Calu3 (cell line): ENCODE measurements around the gene PFN1. TPM values are rescaled to one million over a fixed set of nuclear protein-coding genes. Genes with fewer than 3 reads are reported as not detected.

Experiments
- BruUV-seq: library from RNA; stranded (reverse); fragments of 400-500 nt; replicated peaks from 2 replicates; lab custom pipeline; 2021; lab: Mats Ljungman, UMichigan
- CTCF ChIA-PET: fragments of 300-600 bp; sonication (Branson Sonifier 250); formaldehyde crosslinking; loops from one replicate; lab custom pipeline; 2022; ENCODE audit warnings: antibody characterized with exemption; lab: Charles Lee
- DNase-seq: peaks from one replicate; pipeline ENCODE4 v3.0.0; 2022
- H3K27ac Mint-ChIP-seq: one replicate; pipeline ENCODE4 v1.8.0; 2022; ENCODE audit warnings: mixed read lengths; ENCODE audit not compliant: unreplicated experiment
- H3K27me3 Mint-ChIP-seq: one replicate; pipeline ENCODE4 v1.8.0; 2022; ENCODE audit warnings: mixed read lengths; ENCODE audit not compliant: unreplicated experiment
- H3K36me3 Mint-ChIP-seq: one replicate; pipeline ENCODE4 v1.8.0; 2022; ENCODE audit warnings: mild to moderate bottlenecking, moderate library complexity, mixed read lengths; ENCODE audit not compliant: insufficient read depth, unreplicated experiment
- H3K4me1 Mint-ChIP-seq: one replicate; pipeline ENCODE4 v1.8.0; 2022; ENCODE audit warnings: mild to moderate bottlenecking, low read depth, mixed read lengths; ENCODE audit not compliant: unreplicated experiment
- H3K4me3 Mint-ChIP-seq: one replicate; pipeline ENCODE4 v1.8.0; 2022; ENCODE audit warnings: mild to moderate bottlenecking, low read depth, moderate library complexity, mixed read lengths; ENCODE audit not compliant: unreplicated experiment
- H3K9me3 Mint-ChIP-seq: one replicate; pipeline ENCODE4 v1.8.0; 2022; ENCODE audit warnings: low read depth, mixed read lengths; ENCODE audit not compliant: unreplicated experiment
- intact Hi-C: fragments of 100-400 bp; cut with micrococcal nuclease; formaldehyde crosslinking; loops from one replicate; pipeline ENCODE4 v1.10.0; 2022; ENCODE audit not compliant: unreplicated experiment
- total RNA-seq: library from RNA; stranded (reverse); gene quantifications from 2 replicates; pipeline ENCODE4 v1.2.3, GENCODE V29; 2022
- TF ChIP-seq, protein P1 (sequence below): fragments of 200-600 bp; IDR thresholded peaks from one replicate; pipeline ENCODE4 v1.8.0; 2022; ENCODE audit warnings: antibody characterized with exemption; ENCODE audit not compliant: unreplicated experiment

The PFN1 gene
- total RNA-seq, 1 experiment from 2014 or later: 605 TPM

DNA sequence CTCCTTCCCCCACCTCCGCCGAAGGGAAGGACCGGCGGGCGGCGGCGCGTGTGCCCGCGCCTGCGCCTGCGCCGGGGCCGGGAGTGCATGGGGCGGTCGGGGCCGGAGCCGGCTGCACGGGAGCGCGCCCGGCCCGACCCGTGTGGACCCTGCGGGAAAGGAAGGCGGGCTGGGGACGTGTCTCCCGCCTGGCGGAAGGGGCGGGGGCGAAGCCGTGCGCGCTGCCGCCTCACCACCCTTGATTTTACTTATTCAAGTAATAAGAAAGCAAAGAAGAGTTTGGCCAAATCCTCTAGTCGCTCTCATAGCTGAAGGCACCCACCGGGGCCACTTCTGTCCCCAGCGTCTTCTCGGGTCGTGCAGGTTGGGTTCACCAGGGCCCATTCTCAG is 596 bp upstream of the PFN1 start:
- H3K27me3 Mint-ChIP-seq: no peaks in the 10 kb centered on the region
- TF ChIP-seq, protein P1, sequence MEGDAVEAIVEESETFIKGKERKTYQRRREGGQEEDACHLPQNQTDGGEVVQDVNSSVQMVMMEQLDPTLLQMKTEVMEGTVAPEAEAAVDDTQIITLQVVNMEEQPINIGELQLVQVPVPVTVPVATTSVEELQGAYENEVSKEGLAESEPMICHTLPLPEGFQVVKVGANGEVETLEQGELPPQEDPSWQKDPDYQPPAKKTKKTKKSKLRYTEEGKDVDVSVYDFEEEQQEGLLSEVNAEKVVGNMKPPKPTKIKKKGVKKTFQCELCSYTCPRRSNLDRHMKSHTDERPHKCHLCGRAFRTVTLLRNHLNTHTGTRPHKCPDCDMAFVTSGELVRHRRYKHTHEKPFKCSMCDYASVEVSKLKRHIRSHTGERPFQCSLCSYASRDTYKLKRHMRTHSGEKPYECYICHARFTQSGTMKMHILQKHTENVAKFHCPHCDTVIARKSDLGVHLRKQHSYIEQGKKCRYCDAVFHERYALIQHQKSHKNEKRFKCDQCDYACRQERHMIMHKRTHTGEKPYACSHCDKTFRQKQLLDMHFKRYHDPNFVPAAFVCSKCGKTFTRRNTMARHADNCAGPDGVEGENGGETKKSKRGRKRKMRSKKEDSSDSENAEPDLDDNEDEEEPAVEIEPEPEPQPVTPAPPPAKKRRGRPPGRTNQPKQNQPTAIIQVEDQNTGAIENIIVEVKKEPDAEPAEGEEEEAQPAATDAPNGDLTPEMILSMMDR: no peak
- peaks cover 28% of the 10 kb centered on the region for H3K4me1 Mint-ChIP-seq
- CTCF ChIA-PET: no interaction called here
- intact Hi-C loops: no loop called here
- H3K36me3 Mint-ChIP-seq: peaks cover 55% of the 10 kb centered on the region
- BruUV-seq: no TSS peak
- peak; percentile 85 for DNase-seq
- H3K9me3 Mint-ChIP-seq: no peaks in the 10 kb centered on the region
- peak overlapping the region; percentile 89 for H3K4me3 Mint-ChIP-seq
- H3K27ac Mint-ChIP-seq: peak overlapping the region; percentile 69

DNA sequence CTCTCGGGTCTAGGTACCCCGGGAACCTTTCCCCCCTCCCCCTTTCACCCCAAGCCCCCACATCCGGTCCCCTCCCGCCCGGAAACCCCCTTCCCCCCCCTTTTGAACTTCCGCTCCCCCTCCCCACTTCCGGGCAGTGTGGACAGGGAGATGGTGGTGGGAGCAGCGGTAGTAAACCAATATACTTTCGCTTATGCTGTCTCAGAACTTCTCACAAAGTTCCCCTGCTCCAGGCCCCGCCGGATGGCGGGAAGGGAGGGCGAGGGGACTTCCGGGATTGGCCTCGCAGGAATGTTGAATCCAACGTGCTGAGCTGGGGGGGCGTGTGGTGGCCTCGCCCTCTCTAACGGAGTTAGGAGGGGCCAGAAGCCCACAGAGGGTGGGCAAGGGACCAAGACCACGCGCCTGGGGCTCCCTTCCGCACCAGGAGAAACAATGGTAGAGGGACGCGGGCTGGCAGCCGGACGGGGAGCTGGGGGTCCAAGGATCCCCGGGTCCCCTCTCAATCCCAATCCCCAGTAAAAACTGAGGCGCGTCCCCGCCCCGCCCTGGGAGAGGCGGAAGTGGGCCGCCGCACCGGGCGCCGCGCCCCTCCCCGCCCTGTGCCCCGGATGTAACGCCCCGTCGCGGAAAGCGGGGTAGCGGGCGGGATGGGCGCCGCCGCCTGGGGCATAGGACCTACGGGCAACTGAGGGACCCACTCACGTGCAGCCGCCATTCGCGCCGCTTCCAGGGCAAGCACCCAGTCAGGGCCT is 742 bp downstream of the PFN1 start:
- Mint-ChIP-seq H3K27me3 (no peaks in the 10 kb centered on the region), H3K4me1 (peaks cover 28% of the 10 kb centered on the region), H3K4me3 (peak overlapping the region; percentile 89), H3K36me3 (peaks cover 67% of the 10 kb centered on the region), H3K9me3 (no peaks in the 10 kb centered on the region), H3K27ac (peak overlapping the region; percentile 98)
- intact Hi-C loops: no loop called here
- TF ChIP-seq, protein P1: no peak
- CTCF ChIA-PET: interaction anchor here (0.7 kb wide), 1 partner anchor 156 kb away, joined by 4 read pairs; no protein-coding TSS in a partner anchor
- DNase-seq: peak; percentile 44
- no TSS peak for BruUV-seq

DNA sequence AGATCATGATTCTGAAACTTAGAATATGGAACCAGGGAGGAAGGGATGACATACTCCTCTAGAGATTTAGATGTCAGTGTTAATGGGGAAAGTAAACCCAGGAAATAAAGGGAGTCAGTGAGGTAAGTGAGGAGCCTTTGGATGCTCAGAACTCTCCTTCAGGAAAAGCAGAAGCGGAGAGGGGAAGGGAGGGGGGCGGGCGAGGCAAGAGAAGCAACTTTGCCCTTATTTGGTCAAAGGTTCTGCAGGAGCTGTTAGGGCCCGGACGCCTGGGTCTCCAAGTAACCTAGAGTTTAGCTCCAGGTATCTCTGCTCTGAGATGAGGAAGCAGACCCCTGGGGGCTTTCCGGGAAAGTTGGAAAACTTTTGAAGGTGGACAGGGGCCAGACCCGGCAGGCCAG is 1.3 kb downstream of the PFN1 start:
- peaks cover 73% of the 10 kb centered on the region for H3K36me3 Mint-ChIP-seq
- H3K4me3 Mint-ChIP-seq: peak overlapping the region; percentile 89
- H3K27ac Mint-ChIP-seq: peak overlapping the region; percentile 98
- CTCF ChIA-PET: interaction anchor here (0.7 kb wide), 1 partner anchor 157 kb away, joined by 4 read pairs; no protein-coding TSS in a partner anchor
- peaks cover 30% of the 10 kb centered on the region for H3K4me1 Mint-ChIP-seq
- no peaks in the 10 kb centered on the region for H3K9me3 Mint-ChIP-seq
- H3K27me3 Mint-ChIP-seq: no peaks in the 10 kb centered on the region
- TF ChIP-seq, protein P1: no peak
- intact Hi-C loops: no loop called here
- BruUV-seq: no TSS peak
- DNase-seq: no peak

DNA sequence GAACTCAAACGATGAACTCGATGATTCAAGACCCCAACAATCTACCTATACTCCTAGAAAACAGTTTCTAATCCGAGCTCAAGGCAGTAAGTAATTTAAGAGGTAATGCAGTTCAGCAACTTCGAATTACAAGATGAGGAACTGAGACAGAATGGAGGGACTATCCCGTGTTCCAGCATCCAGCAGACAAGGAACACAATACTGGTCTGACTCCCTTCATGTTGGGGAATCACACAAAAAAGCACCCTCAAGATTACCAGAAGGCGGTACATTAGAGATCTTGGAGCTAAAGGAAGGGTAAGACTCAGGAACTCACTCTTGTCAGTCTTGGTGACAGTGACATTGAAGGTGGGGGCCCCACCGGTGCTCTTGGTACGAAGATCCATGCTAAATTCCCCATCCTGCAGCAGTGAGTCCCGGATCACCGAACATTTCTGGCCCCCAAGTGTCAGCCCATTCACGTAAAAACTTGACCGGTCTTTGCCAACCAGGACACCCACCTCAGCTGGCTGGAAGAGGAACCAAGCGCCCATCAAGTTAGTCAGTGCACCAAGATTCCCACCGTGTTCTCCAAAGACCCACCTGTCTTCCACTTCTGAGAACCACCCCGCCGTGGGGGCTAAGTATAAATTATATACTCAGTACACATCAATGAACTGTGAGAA is 1.9 kb downstream of the PFN1 start:
- Mint-ChIP-seq H3K4me1 (peaks cover 36% of the 10 kb centered on the region), H3K27me3 (no peaks in the 10 kb centered on the region), H3K4me3 (peak overlapping the region; percentile 89), H3K9me3 (no peaks in the 10 kb centered on the region), H3K27ac (peak overlapping the region; percentile 98), H3K36me3 (peaks cover 78% of the 10 kb centered on the region)
- TF ChIP-seq, protein P1: no peak
- TSS peak; percentile 76 for BruUV-seq
- no peak for DNase-seq
- intact Hi-C loops: no loop called here
- CTCF ChIA-PET: interaction anchor here (0.7 kb wide), 1 partner anchor 157 kb away, joined by 4 read pairs; no protein-coding TSS in a partner anchor
